Measurements from ENCODE around the gene EPS8L1.
"Not testable (repeated sequence)": the region's sequence is repeated elsewhere in the genome, so short reads cannot be mapped to it uniquely, and the experiment has no call there.

EPS8L1 gene

GRCh38 chr19:55103190-55103589 lies 27.5 kb downstream of the EPS8L1 start:
- Mint-ChIP-seq H3K27ac (no peak overlapping the region), H3K4me1 (no peaks in the 10 kb centered on the region), H3K36me3 (peaks cover 40% of the 10 kb centered on the region), H3K9me3 (peaks cover 3% of the 10 kb centered on the region), H3K27me3 (no peaks in the 10 kb centered on the region), H3K4me3 (no peak overlapping the region)
- CTCF ChIA-PET = no interaction called here
- DNase-seq = no peak

DNA sequence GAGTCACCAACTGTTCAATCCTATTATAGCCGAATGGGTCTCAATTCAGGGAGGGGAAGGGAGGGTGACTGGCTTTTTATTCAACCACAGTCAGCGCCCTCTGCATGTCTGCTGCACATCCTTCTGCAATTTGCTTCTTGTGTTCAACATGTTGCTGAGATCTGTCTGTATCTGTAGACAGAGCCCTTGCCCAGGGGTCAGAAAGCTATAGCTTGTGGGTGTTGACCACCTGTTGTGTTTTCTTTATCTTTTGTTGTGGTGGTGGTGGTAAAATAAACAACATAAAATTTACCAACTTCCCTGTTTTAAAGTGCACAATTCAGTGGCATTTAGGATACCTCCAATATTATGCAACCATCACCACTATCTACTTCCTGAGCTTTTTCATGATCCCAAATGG lies 29.6 kb downstream of the EPS8L1 start:
- Mint-ChIP-seq H3K4me1 (no peaks in the 10 kb centered on the region), H3K27ac (no peak overlapping the region), H3K36me3 (peaks cover 50% of the 10 kb centered on the region), H3K4me3 (no peak overlapping the region), H3K27me3 (no peaks in the 10 kb centered on the region), H3K9me3 (peaks cover 3% of the 10 kb centered on the region)
- no peak for DNase-seq
- CTCF ChIA-PET = no interaction called here

GRCh38 chr19:55106591-55106990 lies 30.9 kb downstream of the EPS8L1 start:
- Mint-ChIP-seq H3K4me3 (no peak overlapping the region), H3K27ac (no peak overlapping the region), H3K4me1 (no peaks in the 10 kb centered on the region), H3K9me3 (peaks cover 3% of the 10 kb centered on the region), H3K27me3 (no peaks in the 10 kb centered on the region), H3K36me3 (peaks cover 51% of the 10 kb centered on the region)
- CTCF ChIA-PET = interaction anchor here (0.6 to 2.0 kb wide), 2 partner anchors 18 to 35 kb away, joined by 3 to 8 read pairs; no protein-coding TSS in a partner anchor
- DNase-seq = no peak

GRCh38 chr19:55107252-55107651 lies 31.6 kb downstream of the EPS8L1 start:
- peaks cover 47% of the 10 kb centered on the region for H3K36me3 Mint-ChIP-seq
- not testable (repeated sequence) for H3K9me3 Mint-ChIP-seq, H3K4me1 Mint-ChIP-seq, DNase-seq, H3K27ac Mint-ChIP-seq, H3K4me3 Mint-ChIP-seq, H3K27me3 Mint-ChIP-seq
- CTCF ChIA-PET = interaction anchor here (0.6 to 2.0 kb wide), 2 partner anchors 18 to 511 kb away, joined by 3 to 8 read pairs; no protein-coding TSS in a partner anchor

DNA sequence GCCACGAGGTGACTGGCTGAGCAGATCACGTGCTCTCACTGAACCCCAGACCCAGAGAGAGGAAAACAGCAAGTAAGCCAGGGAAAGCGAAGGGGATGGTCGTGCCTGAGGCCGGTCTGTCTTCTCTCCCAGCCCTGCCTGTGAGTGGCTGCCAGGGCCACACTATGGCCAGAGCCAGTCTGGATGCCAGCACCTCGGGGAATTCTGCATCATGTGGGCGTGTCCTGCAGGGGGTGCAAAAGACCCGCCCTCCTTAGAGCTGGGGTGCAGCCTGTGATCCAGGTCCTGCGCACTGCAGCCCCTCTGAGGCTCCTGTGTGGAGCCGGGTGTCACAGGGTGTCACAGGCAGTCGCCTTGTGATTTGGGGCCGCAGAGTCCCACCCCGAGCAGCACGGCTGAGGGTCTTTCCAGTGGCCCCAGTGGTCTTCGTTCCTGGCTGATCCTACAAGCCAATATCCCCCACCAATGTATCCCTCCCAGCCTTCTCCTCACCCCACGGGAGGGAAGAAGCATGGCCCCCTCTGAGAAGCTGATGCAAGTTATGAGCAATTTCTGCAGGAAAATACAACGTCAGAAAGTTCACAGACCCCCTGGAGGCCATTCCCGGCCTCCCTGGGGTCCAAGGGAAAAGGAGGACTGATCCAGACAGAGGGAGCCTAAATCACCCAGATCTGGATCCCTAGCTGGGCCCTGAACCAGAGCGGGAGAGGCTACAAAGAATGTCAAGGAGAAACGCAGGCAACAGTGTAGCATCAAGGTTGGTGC lies 34.0 kb downstream of the EPS8L1 start:
- CTCF ChIA-PET = no interaction called here
- H3K4me1 Mint-ChIP-seq = peaks cover 9% of the 10 kb centered on the region
- H3K9me3 Mint-ChIP-seq = no peaks in the 10 kb centered on the region
- no peaks in the 10 kb centered on the region for H3K27me3 Mint-ChIP-seq
- DNase-seq = no peak
- no peak overlapping the region for H3K4me3 Mint-ChIP-seq
- H3K27ac Mint-ChIP-seq = no peak overlapping the region
- peaks cover 34% of the 10 kb centered on the region for H3K36me3 Mint-ChIP-seq

DNA sequence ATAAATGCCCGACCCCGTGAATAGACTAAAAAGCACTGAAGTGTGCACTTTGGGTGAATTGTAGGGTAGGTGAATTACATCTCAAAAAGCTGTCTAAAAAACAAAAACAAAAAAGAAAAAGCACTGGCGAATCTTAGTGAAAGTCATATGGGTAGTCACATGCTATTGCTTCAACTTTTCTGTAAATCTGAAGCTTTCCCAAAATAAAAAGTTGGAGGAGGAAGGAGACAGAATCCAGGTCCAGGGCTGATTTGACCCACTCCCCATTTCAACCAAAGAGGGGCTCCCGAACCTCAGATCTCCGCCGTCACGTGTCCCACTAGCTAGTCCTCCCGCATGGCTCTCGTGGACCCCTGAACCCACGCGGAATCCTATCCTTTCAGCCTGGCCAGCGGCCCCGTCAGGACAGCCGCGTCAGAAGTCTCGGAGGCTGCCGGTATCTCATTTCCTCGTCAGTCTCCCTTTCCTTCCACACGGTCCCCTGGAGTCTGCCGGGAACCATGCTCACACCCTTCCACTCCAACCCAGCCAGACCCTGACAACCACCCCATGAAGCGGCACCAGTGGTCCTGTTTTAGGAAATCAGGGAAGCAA lies 35.7 kb downstream of the EPS8L1 start:
- H3K4me1 Mint-ChIP-seq = peaks cover 25% of the 10 kb centered on the region
- H3K36me3 Mint-ChIP-seq = peaks cover 35% of the 10 kb centered on the region
- H3K9me3 Mint-ChIP-seq = no peaks in the 10 kb centered on the region
- no peak for DNase-seq
- H3K27me3 Mint-ChIP-seq = no peaks in the 10 kb centered on the region
- CTCF ChIA-PET = interaction anchor here (0.6 kb wide), 1 partner anchor 23 kb away, joined by 3 read pairs; no protein-coding TSS in a partner anchor
- no peak overlapping the region for H3K27ac Mint-ChIP-seq
- H3K4me3 Mint-ChIP-seq = no peak overlapping the region

DNA sequence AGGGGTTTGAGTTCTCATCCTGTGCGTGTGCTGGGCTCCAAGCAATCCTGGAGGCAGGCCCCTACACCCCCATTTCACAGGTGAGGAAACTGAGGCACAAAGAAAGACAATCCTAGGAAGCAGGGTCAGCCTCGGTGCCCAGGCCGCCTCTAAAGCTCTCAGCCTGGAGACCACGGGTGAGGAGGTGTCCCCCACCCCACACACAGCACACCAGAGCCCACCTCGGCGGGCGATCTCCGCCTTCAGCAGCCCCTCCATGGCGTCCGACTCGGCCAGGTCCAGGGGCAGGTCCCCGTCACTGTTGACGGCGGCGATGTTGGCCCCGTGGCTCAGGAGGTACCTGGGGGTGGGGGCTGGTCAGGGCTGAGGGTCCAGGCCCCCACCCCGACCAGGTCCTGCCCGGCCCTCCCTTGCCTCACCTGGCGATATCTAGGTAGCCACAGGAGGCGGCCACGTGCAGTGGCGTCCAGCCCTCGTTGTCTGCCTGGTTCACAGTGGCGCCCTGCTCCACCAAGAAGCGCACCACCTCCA lies 36.6 kb downstream of the EPS8L1 start:
- Mint-ChIP-seq H3K27ac (no peak overlapping the region), H3K27me3 (no peaks in the 10 kb centered on the region), H3K4me1 (peaks cover 26% of the 10 kb centered on the region), H3K4me3 (no peak overlapping the region), H3K36me3 (peaks cover 34% of the 10 kb centered on the region), H3K9me3 (no peaks in the 10 kb centered on the region)
- CTCF ChIA-PET = no interaction called here
- DNase-seq = no peak

GRCh38 chr19:55112777-55113569 lies 37.3 kb downstream of the EPS8L1 start:
- CTCF ChIA-PET = interaction anchor here (0.6 to 1.0 kb wide), 2 partner anchors 25 to 55 kb away, joined by 3 read pairs; no protein-coding TSS in a partner anchor
- peaks cover 5% of the 10 kb centered on the region for H3K27me3 Mint-ChIP-seq
- no peaks in the 10 kb centered on the region for H3K9me3 Mint-ChIP-seq
- H3K4me3 Mint-ChIP-seq = no peak overlapping the region
- peak overlapping the region; percentile 37 for H3K27ac Mint-ChIP-seq
- peaks cover 31% of the 10 kb centered on the region for H3K36me3 Mint-ChIP-seq
- no peak for DNase-seq
- peaks cover 30% of the 10 kb centered on the region for H3K4me1 Mint-ChIP-seq

DNA sequence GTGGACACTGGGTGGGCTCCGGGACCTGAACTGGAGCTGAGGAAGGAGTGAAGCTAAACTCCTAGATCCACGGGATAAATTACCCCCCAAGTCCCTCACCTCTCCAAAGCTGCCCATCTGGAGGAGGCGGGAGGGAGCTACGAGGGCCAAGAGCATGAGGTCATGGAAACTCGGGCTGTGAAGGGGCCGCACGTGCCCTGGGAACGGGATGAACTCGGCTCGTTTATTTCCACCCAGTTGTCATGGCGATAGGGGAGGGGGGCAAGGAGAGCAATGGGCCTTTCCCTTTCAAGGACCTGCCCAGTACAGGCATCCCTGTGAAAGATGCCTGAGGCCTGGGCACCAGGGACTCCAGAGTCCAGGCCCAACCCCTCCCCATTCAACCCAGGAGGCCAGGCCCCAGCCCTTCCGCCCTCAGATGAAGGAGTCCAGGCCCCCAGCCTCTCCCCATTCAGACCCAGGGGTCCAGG lies 37.9 kb downstream of the EPS8L1 start:
- H3K4me1 Mint-ChIP-seq = peaks cover 35% of the 10 kb centered on the region
- CTCF ChIA-PET = interaction anchor here (0.6 to 1.0 kb wide), 2 partner anchors 25 to 54 kb away, joined by 3 read pairs; no protein-coding TSS in a partner anchor
- H3K4me3 Mint-ChIP-seq = no peak overlapping the region
- DNase-seq = no peak
- H3K9me3 Mint-ChIP-seq = no peaks in the 10 kb centered on the region
- no peak overlapping the region for H3K27ac Mint-ChIP-seq
- peaks cover 27% of the 10 kb centered on the region for H3K36me3 Mint-ChIP-seq
- H3K27me3 Mint-ChIP-seq = peaks cover 5% of the 10 kb centered on the region

GRCh38 chr19:55114566-55115145 lies 39.0 kb downstream of the EPS8L1 start:
- no peak for DNase-seq
- CTCF ChIA-PET = no interaction called here
- Mint-ChIP-seq H3K9me3 (no peaks in the 10 kb centered on the region), H3K27me3 (peaks cover 5% of the 10 kb centered on the region), H3K4me1 (peaks cover 44% of the 10 kb centered on the region), H3K27ac (no peak overlapping the region), H3K4me3 (peak overlapping the region; percentile 95), H3K36me3 (peaks cover 20% of the 10 kb centered on the region)

- Mint-ChIP-seq H3K36me3 (peaks cover 17% of the 10 kb centered on the region), H3K27me3 (peaks cover 5% of the 10 kb centered on the region), H3K9me3 (no peaks in the 10 kb centered on the region), H3K4me3 (peak overlapping the region; percentile 95), H3K27ac (peak overlapping the region; percentile 96), H3K4me1 (peaks cover 50% of the 10 kb centered on the region)
- CTCF ChIA-PET = interaction anchor here (2.0 kb wide), 1 partner anchor 27 kb away, joined by 7 read pairs; no protein-coding TSS in a partner anchor
- DNase-seq = no peak
Measured at GRCh38 chr19:55115446-55116065, 39.9 kb downstream of the EPS8L1 start.

GRCh38 chr19:55116232-55116858 lies 40.7 kb downstream of the EPS8L1 start:
- peak overlapping the region; percentile 95 for H3K4me3 Mint-ChIP-seq
- no peaks in the 10 kb centered on the region for H3K9me3 Mint-ChIP-seq
- H3K4me1 Mint-ChIP-seq = peaks cover 55% of the 10 kb centered on the region
- CTCF ChIA-PET = interaction anchor here (0.9 to 2.0 kb wide), 2 partner anchors 28 to 235 kb away, joined by 3 to 7 read pairs; no protein-coding TSS in a partner anchor
- peak; percentile 78 for DNase-seq
- peaks cover 14% of the 10 kb centered on the region for H3K36me3 Mint-ChIP-seq
- H3K27me3 Mint-ChIP-seq = peaks cover 5% of the 10 kb centered on the region
- H3K27ac Mint-ChIP-seq = peak overlapping the region; percentile 96

All from activated naive CD4-positive, alpha-beta T cell treated with anti-CD3 and anti-CD28 coated beads, Interleukin-2, amount 10 ng/mL, durations not matched to agents 7 days and 5 days (primary cell).